ENCODE results near the gene ITGA7. TPM values are rescaled to one million over a fixed set of nuclear protein-coding genes. Genes with fewer than 3 reads are reported as not detected.

The ITGA7 gene, protein sequence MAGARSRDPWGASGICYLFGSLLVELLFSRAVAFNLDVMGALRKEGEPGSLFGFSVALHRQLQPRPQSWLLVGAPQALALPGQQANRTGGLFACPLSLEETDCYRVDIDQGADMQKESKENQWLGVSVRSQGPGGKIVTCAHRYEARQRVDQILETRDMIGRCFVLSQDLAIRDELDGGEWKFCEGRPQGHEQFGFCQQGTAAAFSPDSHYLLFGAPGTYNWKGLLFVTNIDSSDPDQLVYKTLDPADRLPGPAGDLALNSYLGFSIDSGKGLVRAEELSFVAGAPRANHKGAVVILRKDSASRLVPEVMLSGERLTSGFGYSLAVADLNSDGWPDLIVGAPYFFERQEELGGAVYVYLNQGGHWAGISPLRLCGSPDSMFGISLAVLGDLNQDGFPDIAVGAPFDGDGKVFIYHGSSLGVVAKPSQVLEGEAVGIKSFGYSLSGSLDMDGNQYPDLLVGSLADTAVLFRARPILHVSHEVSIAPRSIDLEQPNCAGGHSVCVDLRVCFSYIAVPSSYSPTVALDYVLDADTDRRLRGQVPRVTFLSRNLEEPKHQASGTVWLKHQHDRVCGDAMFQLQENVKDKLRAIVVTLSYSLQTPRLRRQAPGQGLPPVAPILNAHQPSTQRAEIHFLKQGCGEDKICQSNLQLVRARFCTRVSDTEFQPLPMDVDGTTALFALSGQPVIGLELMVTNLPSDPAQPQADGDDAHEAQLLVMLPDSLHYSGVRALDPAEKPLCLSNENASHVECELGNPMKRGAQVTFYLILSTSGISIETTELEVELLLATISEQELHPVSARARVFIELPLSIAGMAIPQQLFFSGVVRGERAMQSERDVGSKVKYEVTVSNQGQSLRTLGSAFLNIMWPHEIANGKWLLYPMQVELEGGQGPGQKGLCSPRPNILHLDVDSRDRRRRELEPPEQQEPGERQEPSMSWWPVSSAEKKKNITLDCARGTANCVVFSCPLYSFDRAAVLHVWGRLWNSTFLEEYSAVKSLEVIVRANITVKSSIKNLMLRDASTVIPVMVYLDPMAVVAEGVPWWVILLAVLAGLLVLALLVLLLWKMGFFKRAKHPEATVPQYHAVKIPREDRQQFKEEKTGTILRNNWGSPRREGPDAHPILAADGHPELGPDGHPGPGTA
- total RNA-seq, result 0.32 and 1.7 TPM in 2 replicates

DNA sequence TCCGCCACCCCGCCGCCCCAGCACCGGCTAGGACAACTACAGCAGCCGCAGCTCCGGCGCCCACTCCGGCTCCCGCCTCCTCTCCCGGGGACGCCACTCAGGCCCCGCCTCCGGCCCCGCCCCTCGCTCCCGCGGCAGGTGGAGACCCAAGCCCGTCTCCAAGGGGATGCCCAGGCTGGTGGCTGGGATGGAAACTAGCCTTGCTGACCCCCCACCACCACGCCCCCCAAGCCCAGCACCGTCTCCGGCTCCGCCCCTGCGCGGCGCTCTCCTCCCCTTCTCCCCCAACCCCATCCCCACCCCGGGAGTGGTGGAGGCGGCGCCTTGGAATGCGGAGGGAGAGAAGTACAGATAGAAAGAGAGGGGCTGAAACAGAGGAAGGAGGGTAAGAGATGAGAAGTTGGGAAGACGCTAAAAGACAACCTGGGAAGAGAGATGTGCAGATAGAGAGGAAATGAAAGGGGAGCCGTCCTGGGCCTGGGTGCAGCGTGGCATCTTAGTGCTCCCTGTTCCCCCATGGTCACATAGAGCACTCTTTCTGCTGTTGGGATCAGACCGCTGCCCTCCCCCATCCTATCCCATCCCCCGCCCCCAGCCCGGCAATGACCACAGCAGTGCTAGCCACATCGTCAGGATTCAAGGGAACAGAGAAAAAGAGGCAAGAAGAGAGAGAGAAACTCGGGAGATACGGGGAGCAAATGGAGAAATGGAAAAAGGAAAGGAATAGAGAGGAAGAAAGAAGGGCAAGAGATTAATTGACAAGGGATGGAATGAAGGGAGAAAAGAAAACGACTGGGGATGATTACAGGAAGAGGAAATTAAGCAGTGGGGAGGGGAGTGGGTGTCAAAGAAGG is at the start of gene ITGA7:
TSS of gene ITGA7 (minus strand) at position 64 of the 854 bp plus-strand sequence. CDS start 222 bp downstream, outside the sequence.

DNA sequence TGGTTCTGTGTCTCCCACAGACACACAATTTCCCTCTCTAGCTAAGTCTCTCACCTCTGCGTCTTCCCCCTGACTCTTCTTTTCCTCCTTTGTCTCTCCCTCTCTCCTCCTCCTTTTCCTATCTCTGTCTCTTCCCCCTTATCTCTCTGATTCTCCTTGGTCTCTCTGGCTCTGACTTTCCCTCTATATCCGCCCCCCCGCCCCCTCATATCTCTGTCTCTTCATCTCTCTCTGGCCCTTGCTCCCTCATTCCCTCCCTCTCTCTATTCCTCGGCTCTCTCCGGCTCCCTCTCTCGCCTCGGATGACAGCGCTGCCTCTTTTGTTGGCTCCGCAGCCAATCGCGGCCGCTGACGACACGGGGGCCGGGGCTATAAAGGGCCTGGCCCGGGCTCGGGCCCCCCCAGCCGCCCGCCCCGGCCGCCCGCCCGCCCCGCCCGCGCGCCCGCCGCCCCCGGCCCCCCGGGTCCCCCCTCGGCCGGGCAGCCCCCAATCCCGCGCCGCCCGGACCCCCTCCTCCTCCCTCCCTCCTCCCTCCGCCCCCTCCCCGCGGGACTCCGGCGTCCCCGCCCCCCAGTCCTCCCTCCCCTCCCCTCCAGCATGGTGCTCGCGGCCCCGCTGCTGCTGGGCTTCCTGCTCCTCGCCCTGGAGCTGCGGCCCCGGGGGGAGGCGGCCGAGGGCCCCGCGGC is 35.2 kb upstream of the ITGA7 start, which contains the start of gene GDF11:
TSS of gene GDF11 (plus strand) at position 404 of the 687 bp plus-strand sequence. CDS start at position 599, 195 bp downstream.

DNA sequence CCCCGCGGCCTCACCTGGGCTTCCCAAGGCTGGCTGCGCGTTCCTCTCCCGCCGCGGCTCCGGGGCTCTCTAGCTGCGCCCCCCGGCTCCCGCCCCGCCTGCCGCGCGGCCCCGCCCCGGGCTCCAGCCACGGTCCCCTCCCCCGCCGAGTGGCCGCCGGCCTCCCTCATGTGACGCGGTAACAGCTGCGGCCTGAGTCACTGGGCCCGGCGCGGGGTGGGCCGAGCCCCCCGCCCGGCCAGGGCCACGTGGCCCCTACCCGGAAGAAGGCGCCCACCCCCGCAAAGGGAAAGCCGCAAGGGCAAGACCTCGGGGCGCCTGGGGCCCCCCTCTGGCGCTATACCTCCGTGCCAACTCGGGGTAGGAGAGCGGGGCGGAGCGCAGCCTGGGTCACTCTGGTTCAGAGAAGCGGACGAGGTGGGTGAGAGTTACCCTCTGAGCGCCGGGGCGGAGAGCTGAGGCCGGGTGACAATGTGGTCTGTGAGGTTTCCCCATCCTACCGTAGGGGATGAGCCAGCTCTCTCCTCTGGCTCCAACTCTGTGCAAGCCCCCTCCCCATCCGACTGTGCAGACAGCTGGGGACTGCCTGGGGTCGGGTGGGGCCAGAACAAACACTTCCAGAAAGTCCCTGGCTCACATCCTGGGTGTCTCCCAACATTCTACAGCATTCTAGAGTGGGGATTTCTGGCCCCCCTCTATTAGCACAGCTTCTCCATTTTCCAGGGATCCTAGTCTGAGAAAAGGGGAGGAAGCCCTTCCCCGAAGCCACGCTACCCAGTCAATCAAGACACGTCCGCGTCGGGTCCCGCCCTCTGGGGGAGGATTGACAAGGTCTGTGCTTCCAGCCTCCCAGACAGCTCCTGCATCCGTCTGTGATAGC is 21.5 kb upstream of the ITGA7 start, which contains the start of gene CD63:
TSS of gene CD63 (minus strand) at position 71 of the 880 bp plus-strand sequence. CDS start 668 bp downstream, outside the sequence.

GRCh38 chr12:55720071-55720564 is 12.4 kb upstream of the ITGA7 start, which contains the start of gene RDH5:
RDH5 (plus strand) TSS chr12:55720393; CDS start chr12:55721185, 792 bp downstream.

DNA sequence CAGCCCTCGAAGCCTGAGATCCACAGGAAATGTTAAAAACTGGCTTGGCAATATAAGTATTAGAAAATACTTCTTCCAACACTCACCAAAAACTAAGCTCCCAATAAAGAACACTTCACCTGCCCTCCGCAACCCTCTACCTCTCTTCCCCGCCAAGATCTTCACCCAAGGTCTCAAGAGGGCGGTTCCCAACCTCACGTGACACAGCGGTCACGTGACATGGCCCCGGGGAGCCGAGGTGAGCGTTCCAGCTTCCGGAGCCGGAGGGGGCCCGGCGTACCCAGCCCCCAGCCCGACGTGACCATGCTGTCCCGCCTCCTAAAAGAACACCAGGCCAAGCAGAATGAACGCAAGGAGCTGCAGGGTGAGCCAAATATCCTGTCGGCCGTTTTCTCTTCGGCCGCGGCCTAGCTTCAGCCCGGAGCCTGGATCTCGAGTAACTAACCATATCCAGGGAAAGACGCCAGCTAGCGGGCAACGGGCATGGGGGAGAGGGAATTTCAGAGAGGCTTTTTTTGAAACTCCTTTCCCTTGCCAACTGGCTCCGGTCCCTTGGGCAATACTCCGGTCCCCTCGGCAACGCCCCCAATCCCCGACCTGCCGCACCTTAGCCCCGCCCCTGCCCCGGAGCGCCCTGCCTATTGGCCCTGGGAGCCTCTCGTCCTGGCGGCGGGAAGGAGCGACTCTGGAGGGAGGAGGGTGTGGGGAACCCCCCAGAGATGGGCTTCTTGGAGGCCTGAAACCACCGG is 8.3 kb upstream of the ITGA7 start, which contains the start of gene BLOC1S1:
TSS of gene BLOC1S1 (plus strand) at position 214 of the 749 bp plus-strand sequence. CDS start at position 220, 6 bp downstream.

DNA sequence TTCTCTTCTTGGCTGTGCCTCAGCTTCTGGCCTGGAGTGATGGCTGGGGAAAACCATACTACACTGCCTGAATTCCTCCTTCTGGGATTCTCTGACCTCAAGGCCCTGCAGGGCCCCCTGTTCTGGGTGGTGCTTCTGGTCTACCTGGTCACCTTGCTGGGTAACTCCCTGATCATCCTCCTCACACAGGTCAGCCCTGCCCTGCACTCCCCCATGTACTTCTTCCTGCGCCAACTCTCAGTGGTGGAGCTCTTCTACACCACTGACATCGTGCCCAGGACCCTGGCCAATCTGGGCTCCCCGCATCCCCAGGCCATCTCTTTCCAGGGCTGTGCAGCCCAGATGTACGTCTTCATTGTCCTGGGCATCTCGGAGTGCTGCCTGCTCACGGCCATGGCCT is 70.9 kb downstream of the ITGA7 start, which contains the start of gene OR10P1:
TSS of gene OR10P1 (plus strand) at position 40 of the 400 bp plus-strand sequence. CDS start at position 40, 0 bp downstream.

Other genes with a start within 250 kb of the ITGA7 start
- gene OR6C70, start 237.8 kb downstream of the ITGA7 start, total RNA-seq, result not detected in 2 replicates
- gene OR6C68, start 215.5 kb downstream of the ITGA7 start, total RNA-seq, result not detected in 2 replicates
- gene OR6C4, start 158.3 kb downstream of the ITGA7 start, total RNA-seq, result not detected in 2 replicates
- not detected in 2 replicates for gene OR2AP1, start 135.4 kb downstream of the ITGA7 start, total RNA-seq
- gene OR10P1, start 71.0 kb downstream of the ITGA7 start, total RNA-seq, result not detected in 2 replicates
- gene BLOC1S1, start 8.1 kb upstream of the ITGA7 start, total RNA-seq, result 70.5 and 93.6 TPM in 2 replicates
- gene RDH5, start 12.5 kb upstream of the ITGA7 start, total RNA-seq, result under 0.01 and 2.0 TPM in 2 replicates
- gene CD63, start 21.1 kb upstream of the ITGA7 start, total RNA-seq, result 947 and 1,474 TPM in 2 replicates
- gene GDF11, start 35.2 kb upstream of the ITGA7 start, total RNA-seq, result 1.5 and 4.2 TPM in 2 replicates
- 124 and 176 TPM in 2 replicates for gene SARNP, start 109.8 kb upstream of the ITGA7 start, total RNA-seq
- 21.4 and 31.8 TPM in 2 replicates for gene ORMDL2, start 110.1 kb upstream of the ITGA7 start, total RNA-seq
- gene DNAJC14, start 121.7 kb upstream of the ITGA7 start, total RNA-seq, result 54.9 and 61.7 TPM in 2 replicates
- 0.30 and 0.32 TPM in 2 replicates for gene MMP19, start 135.0 kb upstream of the ITGA7 start, total RNA-seq
- gene PYM1, start 220.0 kb upstream of the ITGA7 start, total RNA-seq, result 29.9 and 43.5 TPM in 2 replicates
- 41.6 and 43.5 TPM in 2 replicates for gene DGKA, start 223.3 kb upstream of the ITGA7 start, total RNA-seq